Stimulated activated naive CD4-positive, alpha-beta T cell (primary cell): ENCODE measurements around the gene MTHFD2.
A peak's percentile ranks its signal among the peaks of the same experiment; 100 is the strongest.
"Not testable (repeated sequence)": the region's sequence is repeated elsewhere in the genome, so short reads cannot be mapped to it uniquely, and the experiment has no call there.

Experiments
- DNase-seq, 6 experiments: peaks; one replicate each; lab custom pipeline; 2025; lab: John Stamatoyannopoulos, UW

Gene MTHFD2

DNA sequence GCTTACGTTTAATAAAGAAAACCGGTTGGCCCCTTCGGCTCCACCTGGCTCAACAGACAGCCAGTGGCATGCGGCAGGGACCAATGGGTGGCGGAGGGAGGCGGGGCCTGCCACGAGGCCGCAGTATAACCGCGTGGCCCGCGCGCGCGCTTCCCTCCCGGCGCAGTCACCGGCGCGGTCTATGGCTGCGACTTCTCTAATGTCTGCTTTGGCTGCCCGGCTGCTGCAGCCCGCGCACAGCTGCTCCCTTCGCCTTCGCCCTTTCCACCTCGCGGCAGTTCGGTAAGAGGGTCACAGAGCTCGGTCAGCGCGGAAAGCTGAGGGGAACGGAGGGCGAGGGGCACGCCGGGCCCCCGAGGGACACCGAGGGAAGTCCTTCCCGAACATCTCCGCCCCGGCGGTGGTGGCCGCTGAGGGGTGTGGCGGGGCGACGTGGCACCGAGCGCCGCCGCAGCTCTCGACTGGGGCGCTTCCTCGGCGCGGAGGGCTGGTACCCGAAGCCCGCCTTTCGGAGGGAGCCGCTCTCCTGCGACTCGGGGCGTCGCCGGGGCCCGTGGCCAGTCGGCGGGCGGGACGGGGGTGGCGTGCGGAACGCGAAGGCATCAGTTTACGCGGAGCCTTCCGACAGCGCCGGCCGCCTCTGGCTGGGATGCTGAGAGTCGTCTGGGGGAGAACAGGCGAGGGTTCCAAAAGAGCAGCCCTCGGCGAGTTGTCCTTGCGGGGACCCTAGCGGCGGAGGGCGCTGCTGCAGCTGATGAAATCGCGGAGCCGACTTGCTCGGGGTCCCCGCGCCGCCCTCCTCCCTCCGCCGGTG is at the start of gene MTHFD2:
MTHFD2 (plus strand) TSS at position 155 of the 814 bp plus-strand sequence; CDS start at position 182, 27 bp downstream.
- peak; percentile 66 to 84 (median 81) for DNase-seq

DNA sequence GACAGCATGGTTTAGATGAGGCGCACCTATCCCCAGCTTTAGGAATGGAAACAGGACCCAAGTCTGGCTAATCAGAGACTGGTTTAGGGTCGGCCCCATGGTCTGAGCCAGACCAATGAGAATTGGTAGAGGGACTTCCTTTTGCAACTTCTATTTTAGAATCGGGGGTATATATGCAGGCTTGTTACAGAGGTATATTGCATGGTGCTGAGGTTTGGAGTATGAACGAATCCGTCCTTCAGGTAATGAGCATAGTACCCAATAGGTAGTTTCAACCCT is 49.2 kb upstream of the MTHFD2 start:
- no peak for DNase-seq

DNA sequence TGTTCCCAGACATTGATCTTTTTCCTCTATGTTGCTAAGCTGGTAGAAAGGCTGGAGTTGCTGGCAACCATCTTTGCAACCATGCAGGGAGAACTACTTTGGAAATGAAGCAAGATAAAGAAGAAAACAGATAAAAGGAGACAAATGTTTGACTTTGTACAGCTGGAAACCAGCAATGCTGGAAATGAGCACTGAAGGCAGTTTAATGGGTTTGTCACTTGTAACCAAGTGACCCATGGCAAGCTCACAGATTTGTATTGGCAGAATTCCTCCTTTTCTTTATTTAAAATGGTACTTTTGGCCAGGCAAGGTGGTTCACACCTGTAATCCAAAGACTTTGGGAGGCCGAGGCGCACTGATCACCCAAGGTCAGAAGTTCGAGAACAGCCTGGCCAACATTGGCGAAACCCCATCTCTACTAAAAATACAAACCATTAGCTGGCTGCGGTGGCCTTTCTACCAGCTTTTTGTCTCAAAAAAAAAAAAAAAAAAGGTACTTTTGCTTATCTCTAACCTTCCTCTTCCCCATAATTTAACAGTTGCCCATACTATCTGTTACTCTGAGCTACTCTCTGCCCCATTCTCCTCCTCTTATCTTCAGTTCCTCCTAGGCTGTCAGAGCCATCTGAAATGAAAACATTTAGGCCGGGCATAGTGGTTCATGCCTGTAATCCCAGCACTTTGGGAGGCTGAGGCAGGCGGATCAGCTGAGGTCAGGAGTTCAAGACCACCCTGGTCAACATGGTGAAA is 48.7 kb upstream of the MTHFD2 start:
- no peak for DNase-seq

DNA sequence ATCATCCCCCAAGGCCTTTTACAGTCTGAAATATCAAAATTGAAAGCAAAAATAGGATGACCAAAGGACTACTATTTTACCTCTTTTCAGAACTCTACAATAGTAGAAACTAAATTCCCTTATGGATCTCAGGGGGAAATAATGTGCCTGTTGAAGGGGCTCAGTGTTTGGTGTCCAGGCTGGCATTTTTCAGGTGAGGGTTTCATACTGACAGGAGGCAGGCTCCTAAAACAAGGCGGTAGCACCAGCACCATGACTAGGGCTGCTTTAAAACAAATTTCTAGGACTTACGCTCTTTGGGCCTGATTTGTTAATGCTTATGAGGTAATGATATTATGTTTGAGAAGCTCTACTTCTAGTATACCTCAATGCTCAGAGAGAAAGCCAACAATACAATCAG is 45.5 kb upstream of the MTHFD2 start:
- DNase-seq, result no peak

DNA sequence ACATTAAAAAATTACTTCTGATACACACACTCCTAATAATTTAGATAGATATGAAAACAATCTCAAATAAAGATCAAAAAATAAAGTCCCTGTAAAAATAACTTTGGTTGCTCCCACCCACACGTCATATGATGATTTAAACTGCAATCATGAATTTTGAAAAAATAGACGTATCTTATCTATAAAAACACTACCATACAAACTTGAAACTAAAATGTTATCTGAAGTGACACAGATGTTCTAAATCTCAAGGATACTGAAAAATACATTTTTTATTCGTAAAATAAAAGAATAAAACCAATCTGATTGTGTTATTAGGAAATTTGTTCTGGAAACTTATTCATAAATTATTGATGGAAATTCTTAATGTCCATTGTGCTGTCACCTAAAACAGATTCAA is 42.6 kb upstream of the MTHFD2 start:
- DNase-seq, result no peak

DNA sequence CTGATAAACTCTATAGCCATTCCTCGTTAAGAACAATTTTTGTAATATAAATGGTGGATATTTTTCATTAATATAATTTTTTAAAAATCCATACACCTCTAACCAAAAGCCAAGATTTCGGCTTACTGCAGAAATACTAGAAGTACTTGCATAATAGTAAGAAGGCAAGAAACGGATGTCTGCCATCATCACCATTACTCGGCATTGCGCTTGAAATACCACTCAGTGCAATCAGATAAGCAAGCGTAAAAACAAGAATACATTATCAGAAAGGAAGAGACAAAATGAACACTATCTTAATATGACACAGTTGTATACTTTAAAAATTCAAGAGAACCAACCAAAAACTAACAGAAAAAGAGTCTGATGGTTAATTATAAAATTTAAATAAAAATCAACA is 35.5 kb upstream of the MTHFD2 start:
- DNase-seq, result no peak

DNA sequence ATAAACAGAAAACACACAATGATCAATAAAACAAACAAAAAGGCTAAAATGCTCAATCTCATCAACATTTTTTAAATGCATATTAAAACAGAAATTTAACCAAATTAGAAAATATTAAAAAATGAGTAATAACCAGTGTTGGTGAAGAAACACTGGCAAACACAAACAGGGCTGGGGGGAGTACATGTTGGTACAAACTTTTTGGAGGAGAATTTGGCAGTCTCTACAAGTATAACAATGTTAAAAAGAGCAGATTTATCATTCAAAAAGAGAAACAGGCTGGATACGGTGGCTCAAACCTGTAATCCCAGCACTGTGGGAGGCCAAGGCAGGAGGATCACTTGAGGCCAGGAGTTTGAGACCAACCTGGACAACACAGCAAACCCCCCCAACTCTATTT is 33.7 kb upstream of the MTHFD2 start:
- DNase-seq, result no peak

DNA sequence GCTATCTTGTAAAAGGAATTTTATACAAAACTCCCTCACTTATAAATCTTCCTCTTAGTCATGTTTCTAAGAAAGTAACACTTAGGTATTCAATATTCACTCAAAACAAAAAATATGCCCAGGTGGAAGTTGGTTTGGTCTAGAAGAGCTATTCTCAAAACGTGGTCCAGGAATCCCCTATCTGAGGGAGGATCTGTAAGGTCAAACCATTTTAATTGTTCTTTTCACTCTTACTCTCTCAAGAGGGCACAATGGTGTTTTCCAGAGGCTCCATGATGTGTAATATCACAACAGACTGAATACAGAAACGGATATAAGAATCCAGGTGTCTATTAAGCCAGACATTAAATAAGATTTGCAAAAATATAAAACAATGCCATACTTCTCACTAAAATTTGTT is 29.7 kb upstream of the MTHFD2 start:
- DNase-seq, result no peak

DNA sequence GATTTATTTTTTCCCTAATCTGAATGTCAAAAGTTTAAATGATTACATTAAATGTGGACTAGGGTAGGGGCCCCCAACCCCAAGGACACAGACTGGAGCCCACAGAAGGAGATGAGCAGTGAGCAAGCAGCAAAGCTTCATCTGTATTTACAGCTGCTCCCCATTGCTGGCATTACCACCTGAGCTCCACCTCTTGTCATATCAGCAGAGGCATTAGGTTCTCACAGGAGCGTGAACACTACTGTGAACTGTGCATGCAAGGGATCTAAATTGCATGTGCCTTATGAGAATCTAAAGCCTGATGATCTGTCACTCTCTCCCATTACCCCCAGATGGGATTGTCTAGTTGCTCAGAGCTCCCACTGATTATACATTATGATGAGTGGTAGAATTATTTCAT is 23.5 kb upstream of the MTHFD2 start:
- no peak for DNase-seq

DNA sequence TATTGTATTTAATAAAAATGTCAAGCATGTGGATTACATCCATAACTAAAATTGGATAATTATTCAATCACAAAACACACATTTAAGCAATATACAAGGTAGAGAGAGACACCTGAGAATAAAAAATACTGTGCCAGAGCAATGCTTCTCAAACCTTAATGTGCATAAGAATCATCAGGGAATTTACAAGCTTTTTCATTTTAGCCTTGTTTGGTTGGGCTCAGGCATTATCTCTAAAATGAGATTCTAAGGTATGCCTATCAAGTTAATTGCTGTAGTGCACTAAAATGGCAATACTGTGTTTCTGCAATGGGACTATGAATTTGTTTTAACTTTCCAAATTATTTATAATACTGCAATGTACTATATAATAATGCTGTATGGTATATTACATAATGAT is 20.7 kb upstream of the MTHFD2 start:
- DNase-seq, result no peak

DNA sequence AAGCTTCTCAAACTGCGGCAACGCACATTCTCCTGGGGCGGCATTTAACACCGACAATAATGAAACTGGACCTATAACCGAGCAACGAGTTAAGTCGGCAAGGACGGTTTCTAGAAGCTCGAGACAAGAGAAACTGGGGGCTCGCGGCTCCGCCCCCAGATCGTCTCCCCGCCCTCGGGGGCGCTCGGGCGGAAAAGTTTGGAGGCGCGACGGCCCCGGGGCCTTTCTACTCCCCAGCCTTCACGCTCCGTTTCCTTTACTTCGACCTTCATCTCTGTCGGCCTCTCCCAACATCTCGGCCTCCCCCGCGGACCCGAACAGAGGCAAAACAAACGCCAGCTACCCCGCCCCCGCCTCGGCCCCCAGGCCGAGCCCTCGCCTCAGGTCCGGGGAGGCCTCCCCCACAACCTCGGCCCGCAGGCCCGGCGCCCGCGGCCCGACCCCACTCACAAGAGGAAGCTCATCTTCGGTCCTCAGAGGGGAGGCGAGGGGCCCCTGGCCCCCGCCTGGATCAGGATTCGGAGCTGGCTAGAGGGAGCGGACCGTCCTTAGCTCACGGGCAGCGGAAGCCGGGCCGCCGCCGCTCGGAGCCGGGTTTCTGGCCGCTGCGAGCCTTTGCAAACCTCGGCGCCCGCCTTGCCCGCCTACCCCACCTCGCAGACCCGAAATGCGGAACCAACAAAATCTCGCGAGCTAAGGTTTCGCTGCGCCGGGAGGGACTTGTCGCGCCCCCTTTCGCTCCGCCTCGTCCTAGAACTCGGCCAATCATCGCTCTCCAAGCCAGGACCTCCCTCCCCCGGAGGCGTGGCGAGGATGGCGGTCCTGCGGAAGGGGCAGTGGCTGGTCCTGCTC is 20.0 kb upstream of the MTHFD2 start, which contains the start of gene MOB1A:
MOB1A (minus strand) TSS at position 669 of the 852 bp plus-strand sequence; CDS start at position 464, 205 bp downstream.
- peak; percentile 93 to 97 (median 96) for DNase-seq

DNA sequence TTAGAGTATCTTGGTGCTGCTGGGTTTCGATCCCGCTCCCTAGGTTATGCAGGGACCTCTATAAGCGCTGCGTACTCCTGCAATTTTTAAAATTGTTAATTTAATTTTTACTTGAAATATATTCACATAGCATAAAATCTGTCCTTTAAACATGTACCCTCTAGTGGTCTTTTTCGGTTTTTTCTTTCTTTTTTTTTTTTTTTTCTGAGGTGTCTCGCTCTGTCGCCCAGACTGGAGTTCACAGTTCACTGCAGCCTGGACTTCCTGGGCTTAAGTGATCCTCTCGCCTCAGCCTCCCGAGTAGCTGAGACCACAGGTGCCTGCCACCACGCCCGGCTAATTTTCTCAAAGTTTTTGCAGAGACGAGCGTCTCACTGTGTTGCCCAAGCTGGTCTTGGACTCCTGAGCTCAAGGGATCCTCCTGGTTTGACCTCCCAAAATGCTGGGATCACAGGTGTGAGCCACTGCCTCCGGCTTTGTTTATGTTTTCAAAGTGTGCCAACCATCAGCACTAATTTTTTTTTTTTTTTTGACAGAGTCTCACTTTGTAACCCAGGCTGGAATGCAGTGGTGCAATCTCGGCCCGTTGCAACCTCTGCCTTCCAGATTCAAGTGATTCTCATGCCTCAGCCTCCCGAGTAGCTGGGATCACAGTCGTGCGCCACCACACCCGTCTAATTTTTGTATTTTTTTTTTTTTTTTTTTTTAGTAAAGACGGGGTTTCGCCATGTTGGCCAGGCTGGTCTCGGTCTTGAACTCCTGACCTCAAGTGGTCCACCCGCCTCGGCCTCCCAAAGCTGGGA is 19.2 kb upstream of the MTHFD2 start:
- DNase-seq, result peak in 1 of 6 experiments; percentile 47

DNA sequence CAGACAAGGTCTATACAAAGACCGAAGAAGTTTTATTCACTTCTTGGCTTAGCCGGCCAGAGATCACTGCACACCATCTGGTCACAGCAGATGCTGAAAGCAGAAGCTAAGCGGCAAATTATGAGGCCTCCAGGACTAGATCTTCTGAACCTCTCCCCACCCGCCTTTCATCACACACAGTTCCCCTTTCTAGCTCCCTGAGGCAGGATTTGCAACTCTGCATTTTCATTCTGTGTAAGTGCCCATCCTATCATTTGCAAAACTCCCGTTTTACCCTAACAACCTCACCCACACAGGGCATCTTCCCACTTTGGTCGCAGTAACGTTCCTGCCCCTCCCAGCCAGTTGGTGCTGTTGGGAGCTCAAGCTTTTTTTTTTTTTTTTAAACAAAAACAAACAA is 16.7 kb upstream of the MTHFD2 start:
- DNase-seq, result no peak

DNA sequence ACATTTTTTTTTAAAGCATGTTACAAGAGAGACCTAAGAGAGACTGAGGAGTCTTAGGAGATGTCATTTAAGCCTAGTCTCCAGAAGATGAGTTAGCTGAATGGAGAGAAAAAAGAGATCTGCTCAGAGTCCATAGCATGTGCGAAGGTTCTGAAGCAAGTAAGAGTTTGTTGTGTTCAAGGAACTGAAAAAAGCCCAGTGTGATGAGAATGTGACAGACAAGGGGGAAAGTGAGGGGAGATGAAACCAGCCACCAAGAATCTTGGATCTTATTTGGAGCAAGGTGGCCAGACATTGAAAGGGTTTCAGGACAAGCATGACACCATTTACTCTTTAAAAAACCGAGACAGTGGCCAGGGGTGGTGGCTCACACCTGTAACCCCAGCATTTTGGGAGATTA is 14.5 kb upstream of the MTHFD2 start:
- DNase-seq, result no peak

DNA sequence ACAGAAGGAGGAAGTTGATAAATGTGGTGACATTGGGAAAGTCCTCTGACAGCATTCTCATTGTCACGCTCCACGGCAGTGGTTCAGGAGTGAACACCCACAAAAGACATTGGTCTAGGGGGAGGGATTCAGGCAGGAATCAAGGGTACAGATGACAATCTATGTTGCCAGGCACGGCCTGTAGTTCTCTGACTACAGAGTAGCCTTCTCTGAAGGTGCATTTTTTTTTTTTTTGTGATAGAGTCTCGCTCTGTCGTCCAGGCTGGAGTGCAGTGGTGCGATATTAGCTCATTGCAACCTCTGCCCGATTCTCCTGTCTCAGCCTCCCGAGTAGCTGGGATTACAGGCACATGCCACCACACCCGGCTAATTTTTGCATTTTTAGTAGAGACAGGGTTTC is 12.4 kb upstream of the MTHFD2 start:
- DNase-seq, result peak in 1 of 6 experiments; percentile 18

DNA sequence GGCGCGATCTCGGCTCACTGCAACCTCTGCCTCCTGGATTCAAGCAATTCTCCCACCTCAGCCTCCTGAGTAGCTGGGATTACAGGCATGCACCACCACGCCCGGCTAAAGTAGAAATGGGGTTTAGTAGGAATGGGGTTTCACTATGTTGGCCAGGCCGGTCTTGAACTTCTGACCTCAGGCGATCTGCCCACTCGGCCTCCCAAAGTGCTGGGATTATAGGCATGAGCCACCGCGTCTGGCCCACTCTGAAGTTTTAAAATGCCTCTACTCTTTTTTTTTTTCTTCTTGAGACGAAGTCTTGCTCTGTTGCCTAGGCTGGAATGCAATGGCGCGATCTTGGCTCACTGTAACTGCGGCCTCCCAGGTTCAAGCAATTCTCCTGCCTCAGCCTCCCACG is 11.7 kb upstream of the MTHFD2 start:
- DNase-seq, result not testable (repeated sequence)

DNA sequence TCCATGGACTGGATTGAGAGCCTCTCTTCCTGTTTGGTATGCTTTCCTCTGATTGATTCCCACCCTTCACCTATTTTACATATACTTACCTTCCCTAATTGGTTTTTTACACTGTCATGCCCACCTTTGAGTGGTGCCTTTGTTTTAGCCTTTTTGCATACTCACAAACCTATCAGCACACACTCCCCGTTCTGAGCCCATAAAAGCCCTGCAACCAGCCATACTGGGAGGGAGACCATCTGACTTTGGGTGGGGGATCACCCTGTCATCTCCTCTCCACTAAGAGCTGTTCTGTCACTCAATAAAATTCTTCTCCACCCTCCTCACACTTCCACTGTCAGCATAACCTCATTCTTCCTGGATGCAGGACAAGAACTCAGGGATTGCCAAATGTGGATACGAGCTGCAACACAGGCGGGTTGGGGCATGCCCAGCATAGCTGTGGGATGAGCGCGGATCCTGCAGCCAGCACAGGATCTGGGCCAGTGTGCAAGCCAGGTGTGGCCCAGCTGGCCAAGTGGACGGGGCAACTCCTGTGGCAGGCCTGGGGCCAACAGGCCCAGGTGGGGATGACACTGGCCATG is 10.3 kb upstream of the MTHFD2 start:
- no peak for DNase-seq

DNA sequence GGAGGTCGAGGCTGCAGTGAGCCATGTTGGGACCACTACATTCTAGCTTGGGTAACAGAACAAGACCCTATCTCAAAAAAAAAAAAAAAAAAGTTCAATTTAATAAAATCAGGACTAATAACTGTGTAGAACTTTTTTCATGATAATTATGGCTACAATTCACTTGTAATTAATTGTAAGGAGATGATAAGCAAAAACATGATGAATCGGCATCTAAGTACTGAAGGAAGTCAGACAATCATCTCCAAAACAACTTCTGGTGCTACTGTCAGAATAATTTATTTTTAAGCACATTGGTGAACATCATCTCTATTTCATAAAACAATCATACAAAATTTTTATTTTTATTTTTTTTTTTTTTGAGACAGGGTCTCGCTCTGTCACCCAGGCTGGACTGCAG is 9.7 kb upstream of the MTHFD2 start:
- no peak for DNase-seq

DNA sequence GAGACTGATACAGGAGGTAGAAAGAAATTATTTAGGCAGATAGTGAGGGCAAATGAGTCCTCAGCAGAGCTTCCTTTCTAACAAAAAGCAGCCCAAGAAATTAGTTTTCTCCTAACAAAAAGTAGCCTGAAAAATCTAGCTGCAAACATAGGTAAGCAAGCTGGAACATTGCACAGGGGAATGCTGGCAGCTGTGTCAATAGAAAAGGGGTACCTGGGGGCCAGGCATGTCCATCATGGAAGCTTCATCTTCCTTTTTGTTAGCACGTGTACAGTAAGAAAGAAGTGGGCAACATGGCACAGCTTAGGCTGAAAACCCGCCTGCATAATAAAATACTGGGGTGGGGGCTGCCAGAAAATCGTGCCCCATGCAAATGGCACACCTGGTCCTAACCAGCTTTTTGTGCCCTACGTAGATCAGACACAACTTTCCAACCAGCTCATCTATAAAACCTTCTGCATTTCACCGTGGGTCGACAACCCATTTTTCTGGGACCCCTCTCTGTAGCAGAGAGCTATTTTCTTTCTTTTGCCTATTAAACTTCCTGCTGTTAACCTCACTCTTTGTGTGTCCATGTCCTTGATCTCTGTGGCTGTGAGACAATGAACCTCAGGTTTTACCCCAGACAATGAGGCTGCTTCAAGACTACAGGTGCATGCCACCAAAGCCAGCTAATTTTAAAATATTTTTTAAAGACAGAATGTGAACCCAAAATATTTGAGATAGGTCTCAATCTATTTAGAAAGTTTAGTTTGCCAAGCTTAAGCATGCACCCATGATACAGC is 6.6 kb upstream of the MTHFD2 start:
- DNase-seq, result no peak

DNA sequence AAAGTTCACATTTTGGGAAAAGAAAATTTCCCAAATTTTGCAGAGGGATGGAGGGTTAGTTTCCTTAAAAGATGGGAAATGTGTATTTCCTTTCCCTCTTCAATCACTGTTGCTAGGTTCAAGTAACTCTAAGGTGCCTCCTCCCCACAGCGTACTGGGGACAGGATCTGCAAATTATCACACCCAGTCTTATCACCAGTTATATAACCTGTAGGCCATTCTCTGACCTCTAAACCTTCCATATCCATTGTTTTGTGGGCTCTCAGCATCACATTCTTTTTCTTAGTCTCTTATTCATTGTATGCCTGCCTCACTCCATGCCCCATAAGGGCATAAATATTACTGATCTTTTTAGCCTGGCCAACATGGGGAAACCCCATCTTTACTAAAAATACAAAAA is 3.6 kb upstream of the MTHFD2 start:
- DNase-seq, result no peak

DNA sequence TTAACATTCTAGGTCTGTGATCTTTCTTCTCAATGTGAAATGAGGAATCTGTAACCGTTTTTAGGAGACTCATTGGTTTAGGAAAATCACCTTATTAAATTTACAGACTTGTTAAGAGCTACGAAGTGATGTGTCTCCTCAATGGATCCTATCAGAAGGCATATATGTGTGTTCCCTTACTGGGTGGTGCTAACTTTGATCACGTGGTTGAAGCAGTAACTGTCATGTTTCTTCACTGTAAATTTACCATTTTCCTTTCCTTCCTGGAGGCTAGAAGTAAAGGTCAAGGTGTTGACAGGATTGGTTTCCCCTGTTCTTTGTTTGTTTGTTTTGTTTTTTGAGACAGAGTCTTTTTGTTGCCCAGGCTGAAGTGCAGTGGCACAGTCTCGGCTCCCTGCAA is 1.4 kb upstream of the MTHFD2 start:
- DNase-seq, result no peak
